Measurements from ENCODE around the gene CALHM3.

Gene CALHM3

DNA sequence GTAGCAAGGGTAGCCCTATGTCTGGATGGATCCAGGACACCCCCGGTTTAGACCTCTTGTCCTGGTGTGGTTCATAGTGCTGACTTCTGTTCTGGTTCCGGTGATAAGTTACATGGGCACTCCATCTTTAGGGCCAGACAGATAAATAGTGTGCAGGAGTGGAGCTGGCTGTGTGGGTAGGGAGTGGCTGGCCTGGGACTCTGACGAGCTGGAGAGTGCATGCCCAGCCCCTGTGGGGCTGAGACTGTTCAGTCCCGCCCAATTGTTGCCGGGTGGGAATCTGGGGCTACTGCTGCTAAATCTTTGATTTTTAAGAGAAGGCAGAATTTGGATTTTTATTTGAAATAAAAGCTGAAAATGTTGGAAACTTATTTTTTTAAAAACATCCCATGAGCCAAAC lies 55.3 kb downstream of the CALHM3 start:
- no peak for DNase-seq (ENCODE audit: low spot score)
- TF ChIP-seq, protein P1, sequence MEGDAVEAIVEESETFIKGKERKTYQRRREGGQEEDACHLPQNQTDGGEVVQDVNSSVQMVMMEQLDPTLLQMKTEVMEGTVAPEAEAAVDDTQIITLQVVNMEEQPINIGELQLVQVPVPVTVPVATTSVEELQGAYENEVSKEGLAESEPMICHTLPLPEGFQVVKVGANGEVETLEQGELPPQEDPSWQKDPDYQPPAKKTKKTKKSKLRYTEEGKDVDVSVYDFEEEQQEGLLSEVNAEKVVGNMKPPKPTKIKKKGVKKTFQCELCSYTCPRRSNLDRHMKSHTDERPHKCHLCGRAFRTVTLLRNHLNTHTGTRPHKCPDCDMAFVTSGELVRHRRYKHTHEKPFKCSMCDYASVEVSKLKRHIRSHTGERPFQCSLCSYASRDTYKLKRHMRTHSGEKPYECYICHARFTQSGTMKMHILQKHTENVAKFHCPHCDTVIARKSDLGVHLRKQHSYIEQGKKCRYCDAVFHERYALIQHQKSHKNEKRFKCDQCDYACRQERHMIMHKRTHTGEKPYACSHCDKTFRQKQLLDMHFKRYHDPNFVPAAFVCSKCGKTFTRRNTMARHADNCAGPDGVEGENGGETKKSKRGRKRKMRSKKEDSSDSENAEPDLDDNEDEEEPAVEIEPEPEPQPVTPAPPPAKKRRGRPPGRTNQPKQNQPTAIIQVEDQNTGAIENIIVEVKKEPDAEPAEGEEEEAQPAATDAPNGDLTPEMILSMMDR (IDR thresholded peaks at IDR 0.05; ENCODE audit: extremely low read depth, missing control alignments), result no peak
